ENCODE results near the gene SETD1A.
A peak's percentile ranks its signal among the peaks of the same experiment; 100 is the strongest.
"Not testable (repeated sequence)": the region's sequence is repeated elsewhere in the genome, so short reads cannot be mapped to it uniquely, and the experiment has no call there.

Gene SETD1A

GRCh38 chr16:31010585-31011325 is 53.2 kb downstream of the SETD1A start, which contains the start of gene STX1B:
Gene STX1B (minus strand): TSS chr16:31010638. CDS start chr16:31010396, 242 bp downstream.
- DNase-seq (ENCODE audit: low read depth): no peak

DNA sequence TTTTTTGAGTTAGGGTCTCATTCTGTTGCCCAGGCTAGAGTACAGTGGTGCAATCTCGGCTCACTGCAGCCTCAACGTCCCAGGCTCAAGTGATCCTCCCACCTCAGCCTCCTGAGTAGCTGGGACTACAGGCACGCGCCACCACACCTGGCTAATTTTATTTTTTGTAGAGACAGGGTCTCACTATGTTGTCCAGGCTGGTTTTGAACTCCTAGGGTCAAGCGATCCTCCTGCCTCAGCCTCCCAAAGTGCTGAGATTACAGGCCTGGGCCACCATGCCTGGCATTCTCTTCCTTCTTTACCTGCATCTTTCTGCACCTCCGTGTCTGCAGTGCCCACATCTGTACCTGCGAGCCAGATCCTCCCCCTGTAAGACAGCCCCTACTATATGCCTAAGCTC is 54.3 kb downstream of the SETD1A start:
- H3K4me3 ChIP-seq (ENCODE audit: control insufficient read depth, low read depth, low read length); DNase-seq (ENCODE audit: low read depth): not testable (repeated sequence)

More at GRCh38 chr16:31010585-31011325, 53.2 kb downstream of the SETD1A start, which contains the start of gene STX1B:
- peak within 1 kb of the TSS; percentile 50 for H3K4me3 ChIP-seq (ENCODE audit: control insufficient read depth, low read depth, low read length)
- TF ChIP-seq CTCF (IDR thresholded peaks at IDR 0.05; ENCODE audit: control insufficient read depth, insufficient read depth, low read depth, low read length, missing control alignments): no peak

DNA sequence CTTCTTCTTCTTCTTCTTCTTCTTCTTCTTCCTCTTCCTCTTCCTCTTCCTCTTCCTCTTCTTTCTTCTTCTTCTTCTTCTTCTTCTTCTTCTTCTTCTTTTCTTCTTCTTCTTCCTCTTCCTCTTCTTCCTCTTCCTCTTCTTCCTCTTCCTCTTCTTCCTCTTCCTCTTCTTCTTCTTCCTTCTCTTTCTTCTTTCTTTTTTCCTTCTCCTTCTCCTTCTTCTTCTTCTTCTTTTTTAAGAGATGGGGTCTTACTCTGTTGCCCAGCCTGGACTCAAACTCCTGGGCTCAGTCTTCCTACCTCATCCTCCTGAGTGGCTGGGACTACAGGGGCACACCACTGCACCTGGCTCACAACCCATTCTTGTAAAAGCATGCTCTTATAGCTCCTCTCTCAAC is 55.7 kb downstream of the SETD1A start:
- not testable (repeated sequence) for DNase-seq (ENCODE audit: low read depth); H3K4me3 ChIP-seq (ENCODE audit: control insufficient read depth, low read depth, low read length)

DNA sequence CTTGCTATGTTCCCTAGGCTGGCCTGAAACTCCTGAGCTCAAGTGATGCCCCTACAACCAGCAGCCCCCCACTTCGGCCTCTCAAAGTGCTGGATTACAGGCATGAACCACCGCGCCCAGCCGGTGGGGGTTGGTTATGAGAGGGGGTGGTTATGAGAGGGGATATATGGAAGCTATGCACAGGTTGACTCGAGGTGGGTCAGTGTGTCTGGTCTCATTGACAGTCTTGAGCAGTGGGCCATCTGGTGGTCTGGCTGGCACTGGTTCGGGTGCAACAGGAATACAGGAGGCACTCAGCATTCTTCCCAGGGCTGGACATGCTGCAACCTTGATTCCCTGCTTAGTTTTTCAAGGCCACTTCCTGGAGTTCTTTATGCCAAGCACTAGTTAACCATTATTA is 58.5 kb downstream of the SETD1A start:
- DNase-seq (ENCODE audit: low read depth): no peak
- no peak overlapping the region for H3K4me3 ChIP-seq (ENCODE audit: control insufficient read depth, low read depth, low read length)
- no peak for TF ChIP-seq CTCF (IDR thresholded peaks at IDR 0.05; ENCODE audit: control insufficient read depth, insufficient read depth, low read depth, low read length, missing control alignments)

DNA sequence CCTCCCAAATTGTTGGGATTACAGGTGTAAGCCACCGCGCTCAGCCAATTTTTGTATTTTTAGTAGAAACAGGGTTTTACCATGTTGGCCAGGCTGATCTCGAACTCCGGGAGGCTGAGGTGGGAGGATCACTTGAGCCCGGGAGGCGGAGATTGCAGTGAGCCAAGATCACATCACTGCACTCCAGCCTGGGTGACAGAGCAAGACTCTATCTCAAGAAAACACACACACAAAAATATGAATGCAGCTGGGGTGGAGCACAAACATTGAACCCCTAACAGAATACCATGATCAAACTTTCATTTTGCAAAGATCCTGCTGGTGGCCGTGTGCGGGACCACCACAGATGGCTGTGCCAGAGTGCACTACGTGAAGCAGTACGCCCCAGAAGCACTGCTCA is 60.2 kb downstream of the SETD1A start:
- not testable (repeated sequence) for H3K4me3 ChIP-seq (ENCODE audit: control insufficient read depth, low read depth, low read length); DNase-seq (ENCODE audit: low read depth)

- no peak for DNase-seq (ENCODE audit: low read depth)
- TF ChIP-seq CTCF (IDR thresholded peaks at IDR 0.05; ENCODE audit: control insufficient read depth, insufficient read depth, low read depth, low read length, missing control alignments): no peak
- no peak overlapping the region for H3K4me3 ChIP-seq (ENCODE audit: control insufficient read depth, low read depth, low read length)
Observed at GRCh38 chr16:31020536-31020935, 63.0 kb downstream of the SETD1A start.

DNA sequence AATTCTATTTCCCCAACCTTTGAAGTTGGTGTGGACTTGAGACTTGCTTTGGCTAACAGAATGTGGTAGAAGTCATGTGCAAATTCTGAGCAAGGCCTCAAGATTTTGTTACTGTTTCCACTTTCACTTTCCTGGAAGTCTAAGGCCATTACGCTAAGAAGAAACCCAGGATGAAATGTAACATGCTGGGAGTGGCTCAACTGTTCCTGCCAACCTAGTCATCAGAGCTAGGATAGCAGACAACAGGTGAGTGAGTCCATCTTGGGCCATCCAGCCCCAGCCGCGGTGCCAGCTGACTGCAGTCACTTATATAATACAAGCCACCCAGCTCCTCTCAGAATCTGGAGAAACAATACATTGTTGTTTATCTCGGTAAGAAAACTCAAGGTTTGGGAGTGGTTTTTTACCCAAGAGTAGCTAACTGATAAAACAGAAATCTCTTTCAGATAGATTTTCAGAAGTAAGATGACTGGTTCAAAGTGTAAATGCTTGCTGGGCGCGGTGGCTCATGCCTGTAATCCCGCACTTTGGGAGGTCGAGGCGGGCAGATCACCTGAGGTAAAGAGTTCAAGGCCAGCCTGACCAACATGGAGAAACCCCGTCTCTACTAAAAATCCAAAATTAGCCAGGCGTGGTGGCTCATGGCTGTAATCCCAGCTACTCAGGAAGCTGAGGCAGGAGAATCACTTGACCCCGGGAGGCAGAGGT is 65.1 kb downstream of the SETD1A start:
- no peak for TF ChIP-seq CTCF (IDR thresholded peaks at IDR 0.05; ENCODE audit: control insufficient read depth, insufficient read depth, low read depth, low read length, missing control alignments)
- H3K4me3 ChIP-seq (ENCODE audit: control insufficient read depth, low read depth, low read length): no peak overlapping the region
- no peak for DNase-seq (ENCODE audit: low read depth)

DNA sequence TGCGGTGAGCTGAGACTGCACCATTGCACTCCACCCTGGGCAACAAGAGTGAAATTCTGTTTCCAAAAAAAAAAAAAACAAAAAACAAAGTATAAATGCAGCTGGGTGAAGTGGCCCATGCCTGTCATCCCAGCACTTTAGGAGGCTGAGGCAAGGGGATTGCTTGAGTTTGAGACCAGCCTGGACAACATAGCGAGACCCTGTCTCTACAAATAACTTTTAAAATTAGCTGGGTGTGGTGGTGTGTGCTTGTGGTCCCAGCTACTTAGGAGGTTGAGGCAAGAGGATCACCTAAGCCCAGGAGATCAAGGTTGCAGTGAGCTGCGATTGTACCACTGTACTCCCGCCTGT is 65.7 kb downstream of the SETD1A start:
- no peak overlapping the region for H3K4me3 ChIP-seq (ENCODE audit: control insufficient read depth, low read depth, low read length)
- TF ChIP-seq CTCF (IDR thresholded peaks at IDR 0.05; ENCODE audit: control insufficient read depth, insufficient read depth, low read depth, low read length, missing control alignments): no peak
- no peak for DNase-seq (ENCODE audit: low read depth)

Measured in AG09309 (cell line).